Measurements from ENCODE around the gene AIFM1. TPM values are rescaled to one million over a fixed set of nuclear protein-coding genes. Genes with fewer than 3 reads are reported as not detected.

AIFM1 gene
- total RNA-seq, 1 donor: 15.2 TPM

- TF ChIP-seq CTCF (IDR thresholded peaks at IDR 0.05; ENCODE audit: extremely low read depth, low read depth, low read length): no peak
- no peaks in the 10 kb centered on the region for H4K20me1 ChIP-seq (ENCODE audit: insufficient read depth, low read length)
- DNase-seq (ENCODE audit: insufficient read length, low spot score, missing footprints): no peak
- H3K27ac ChIP-seq (ENCODE audit: low read depth, low read length): no peak overlapping the region
- no peaks in the 10 kb centered on the region for H3K79me2 ChIP-seq (ENCODE audit: insufficient read depth, low read length)
- no peaks in the 10 kb centered on the region for H3K9me3 ChIP-seq (ENCODE audit: low read depth, low read length)
- no peak overlapping the region for H3K4me2 ChIP-seq (ENCODE audit: insufficient read depth, low read length)
- no peaks in the 10 kb centered on the region for H3K4me1 ChIP-seq (ENCODE audit: insufficient read depth, low read length)
- H2AFZ ChIP-seq (ENCODE audit: low read length): no peak overlapping the region
- H3K36me3 ChIP-seq (ENCODE audit: insufficient read depth, low read length): no peaks in the 10 kb centered on the region
- no peak overlapping the region for H3K4me3 ChIP-seq (ENCODE audit: insufficient read depth, low read length)
- no peaks in the 10 kb centered on the region for H3K27me3 ChIP-seq (ENCODE audit: insufficient read depth, low read length)
These were observed 21.1 kb downstream of the AIFM1 start for GRCh38 chrX:130144509-130144908.

DNA sequence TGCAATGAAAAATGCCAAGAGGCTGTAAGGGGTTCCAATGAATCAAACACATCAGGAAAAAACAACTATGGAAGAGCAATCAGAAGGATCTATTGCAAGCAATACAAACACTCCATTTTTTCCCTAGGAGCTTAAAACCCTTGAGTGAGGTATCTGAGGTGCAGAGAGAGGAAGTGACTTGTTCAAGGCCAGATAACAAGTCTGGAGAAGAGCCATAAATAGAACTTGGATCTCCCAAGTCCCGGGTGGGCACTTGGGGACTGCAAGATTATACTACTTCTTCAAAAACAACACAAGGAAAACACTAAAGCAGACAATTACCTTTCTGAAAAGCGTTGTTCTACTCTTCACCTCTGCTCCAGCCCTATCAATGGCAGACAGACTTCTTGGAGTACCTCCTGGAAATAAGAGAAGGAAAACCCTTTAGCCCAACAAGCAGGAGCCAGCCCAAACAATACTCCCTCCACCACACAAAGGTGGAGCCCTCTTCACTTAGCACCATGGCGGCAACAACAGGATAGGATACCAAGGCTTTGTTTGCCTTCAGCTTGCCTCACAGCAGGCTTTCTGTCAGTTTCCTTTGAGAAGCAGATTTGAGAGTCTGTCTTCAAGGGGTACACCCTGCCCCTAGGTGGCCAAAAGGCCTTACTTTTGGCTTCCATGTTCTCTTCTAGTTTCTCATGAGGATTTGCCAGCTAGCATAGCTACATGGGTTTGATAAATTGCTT, 26.0 kb downstream of the AIFM1 start:
- Histone ChIP-seq H3K27ac (ENCODE audit: low read depth, low read length) (no peak overlapping the region), H3K4me1 (ENCODE audit: insufficient read depth, low read length) (no peaks in the 10 kb centered on the region), H4K20me1 (ENCODE audit: insufficient read depth, low read length) (no peaks in the 10 kb centered on the region), H3K79me2 (ENCODE audit: insufficient read depth, low read length) (no peaks in the 10 kb centered on the region), H3K4me2 (ENCODE audit: insufficient read depth, low read length) (no peak overlapping the region), H2AFZ (ENCODE audit: low read length) (no peak overlapping the region), H3K4me3 (ENCODE audit: insufficient read depth, low read length) (no peak overlapping the region), H3K36me3 (ENCODE audit: insufficient read depth, low read length) (peaks cover 17% of the 10 kb centered on the region), H3K9me3 (ENCODE audit: low read depth, low read length) (no peaks in the 10 kb centered on the region), H3K27me3 (ENCODE audit: insufficient read depth, low read length) (no peaks in the 10 kb centered on the region)
- TF ChIP-seq CTCF (IDR thresholded peaks at IDR 0.05; ENCODE audit: extremely low read depth, low read depth, low read length): no peak
- no peak for DNase-seq (ENCODE audit: insufficient read length, low spot score, missing footprints)

GRCh38 chrX:130136961-130137360, 28.7 kb downstream of the AIFM1 start:
- Histone ChIP-seq H4K20me1 (ENCODE audit: insufficient read depth, low read length) (no peaks in the 10 kb centered on the region), H3K27me3 (ENCODE audit: insufficient read depth, low read length) (no peaks in the 10 kb centered on the region), H3K27ac (ENCODE audit: low read depth, low read length) (no peak overlapping the region), H3K9me3 (ENCODE audit: low read depth, low read length) (no peaks in the 10 kb centered on the region), H3K4me3 (ENCODE audit: insufficient read depth, low read length) (no peak overlapping the region), H3K4me1 (ENCODE audit: insufficient read depth, low read length) (no peaks in the 10 kb centered on the region), H2AFZ (ENCODE audit: low read length) (no peak overlapping the region), H3K79me2 (ENCODE audit: insufficient read depth, low read length) (no peaks in the 10 kb centered on the region), H3K4me2 (ENCODE audit: insufficient read depth, low read length) (no peak overlapping the region), H3K36me3 (ENCODE audit: insufficient read depth, low read length) (peaks cover 23% of the 10 kb centered on the region)
- no peak for DNase-seq (ENCODE audit: insufficient read length, low spot score, missing footprints)
- no peak for TF ChIP-seq CTCF (IDR thresholded peaks at IDR 0.05; ENCODE audit: extremely low read depth, low read depth, low read length)

DNA sequence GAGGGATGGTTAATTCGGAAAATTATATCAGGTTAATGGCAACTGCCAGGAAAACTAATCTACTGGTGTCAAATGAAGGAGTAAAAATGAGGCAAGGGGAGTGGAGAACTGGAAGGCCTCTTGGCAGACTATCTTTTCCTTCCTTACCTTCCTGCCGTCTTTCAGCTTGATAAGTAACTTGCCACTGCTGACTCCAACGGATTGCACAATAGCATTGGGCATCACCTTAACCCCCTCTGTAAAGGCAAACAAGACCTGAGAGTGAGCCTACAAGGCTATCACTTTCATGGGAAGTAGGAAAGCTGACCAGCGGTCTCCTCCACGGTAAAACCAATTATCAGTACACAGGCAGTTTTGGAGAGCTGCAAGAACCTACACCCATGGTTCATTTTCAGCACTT, 29.1 kb downstream of the AIFM1 start:
- Histone ChIP-seq H3K79me2 (ENCODE audit: insufficient read depth, low read length) (no peaks in the 10 kb centered on the region), H3K36me3 (ENCODE audit: insufficient read depth, low read length) (peaks cover 25% of the 10 kb centered on the region), H3K4me2 (ENCODE audit: insufficient read depth, low read length) (no peak overlapping the region), H3K4me1 (ENCODE audit: insufficient read depth, low read length) (no peaks in the 10 kb centered on the region), H3K9me3 (ENCODE audit: low read depth, low read length) (no peaks in the 10 kb centered on the region), H2AFZ (ENCODE audit: low read length) (no peak overlapping the region), H3K4me3 (ENCODE audit: insufficient read depth, low read length) (no peak overlapping the region), H3K27me3 (ENCODE audit: insufficient read depth, low read length) (peaks cover under 1% of the 10 kb centered on the region), H3K27ac (ENCODE audit: low read depth, low read length) (no peak overlapping the region), H4K20me1 (ENCODE audit: insufficient read depth, low read length) (no peaks in the 10 kb centered on the region)
- DNase-seq (ENCODE audit: insufficient read length, low spot score, missing footprints): no peak
- no peak for TF ChIP-seq CTCF (IDR thresholded peaks at IDR 0.05; ENCODE audit: extremely low read depth, low read depth, low read length)
